Measurements from ENCODE around the gene STARD9. TPM values are rescaled to one million over a fixed set of nuclear protein-coding genes. Genes with fewer than 3 reads are reported as not detected.

The STARD9 gene
- total RNA-seq, 2 donors from 2014 or later = 19.0 to 20.8 TPM

GRCh38 chr15:42681119-42681518 is 105.7 kb downstream of the STARD9 start:
- intact Hi-C loops (cut with DNase I) = no loop called here
- DNase-seq (ENCODE audit: low spot score) = no peak

- DNase-seq (ENCODE audit: low spot score) = no peak
- intact Hi-C loops (cut with DNase I) = no loop called here
These were observed 110.9 kb downstream of the STARD9 start for GRCh38 chr15:42686281-42686680.

GRCh38 chr15:42687740-42688139 is 112.3 kb downstream of the STARD9 start:
- DNase-seq (ENCODE audit: low spot score) = no peak
- intact Hi-C loops (cut with DNase I) = no loop called here

GRCh38 chr15:42688301-42688700 is 112.9 kb downstream of the STARD9 start:
- no peak for DNase-seq (ENCODE audit: low spot score)
- intact Hi-C loops (cut with DNase I) = no loop called here

GRCh38 chr15:42691308-42691707 is 115.9 kb downstream of the STARD9 start:
- no peak for DNase-seq (ENCODE audit: low spot score)
- intact Hi-C loops (cut with DNase I) = no loop called here

GRCh38 chr15:42691770-42692169 is 116.4 kb downstream of the STARD9 start:
- DNase-seq (ENCODE audit: low spot score) = no peak
- intact Hi-C loops (cut with DNase I) = no loop called here

GRCh38 chr15:42692536-42692935 is 117.1 kb downstream of the STARD9 start:
- DNase-seq (ENCODE audit: low spot score) = no peak
- intact Hi-C loops (cut with DNase I) = no loop called here

- intact Hi-C loops (cut with DNase I) = no loop called here
- DNase-seq (ENCODE audit: low spot score) = no peak
These were observed 117.6 kb downstream of the STARD9 start for GRCh38 chr15:42692997-42693396.

GRCh38 chr15:42693496-42693895 is 118.1 kb downstream of the STARD9 start:
- DNase-seq (ENCODE audit: low spot score) = no peak
- intact Hi-C loops (cut with DNase I) = no loop called here

- no peak for DNase-seq (ENCODE audit: low spot score)
- intact Hi-C loops (cut with DNase I) = no loop called here
These were observed 118.5 kb downstream of the STARD9 start for GRCh38 chr15:42693942-42694341.

- no peak for DNase-seq (ENCODE audit: low spot score)
- intact Hi-C loops (cut with DNase I) = no loop called here
These were observed 119.0 kb downstream of the STARD9 start for GRCh38 chr15:42694398-42694797.

GRCh38 chr15:42695527-42696071 is 120.2 kb downstream of the STARD9 start:
- intact Hi-C loops (cut with DNase I) = no loop called here
- no peak for DNase-seq (ENCODE audit: low spot score)

GRCh38 chr15:42696626-42697025 is 121.2 kb downstream of the STARD9 start:
- intact Hi-C loops (cut with DNase I) = no loop called here
- DNase-seq (ENCODE audit: low spot score) = no peak

- DNase-seq (ENCODE audit: low spot score) = no peak
- intact Hi-C loops (cut with DNase I) = no loop called here
These were observed 129.1 kb downstream of the STARD9 start for GRCh38 chr15:42704492-42704926.

GRCh38 chr15:42705336-42705735 is 129.9 kb downstream of the STARD9 start:
- DNase-seq (ENCODE audit: low spot score) = no peak
- intact Hi-C loops (cut with DNase I) = loop anchor here (5.0 kb wide), 1 partner anchor 222 kb away; no protein-coding TSS in a partner anchor

GRCh38 chr15:42707068-42707467 is 131.7 kb downstream of the STARD9 start:
- no peak for DNase-seq (ENCODE audit: low spot score)
- intact Hi-C loops (cut with DNase I) = loop anchor here (5.0 kb wide), 1 partner anchor 220 kb away; no protein-coding TSS in a partner anchor

- DNase-seq (ENCODE audit: low spot score) = no peak
- intact Hi-C loops (cut with DNase I) = loop anchor here (5.0 kb wide), 1 partner anchor 219 kb away; no protein-coding TSS in a partner anchor
These were observed 132.6 kb downstream of the STARD9 start for GRCh38 chr15:42707873-42708544.

GRCh38 chr15:42710662-42711061 is 135.3 kb downstream of the STARD9 start:
- no peak for DNase-seq (ENCODE audit: low spot score)
- intact Hi-C loops (cut with DNase I) = no loop called here

GRCh38 chr15:42711746-42712145 is 136.3 kb downstream of the STARD9 start:
- intact Hi-C loops (cut with DNase I) = no loop called here
- DNase-seq (ENCODE audit: low spot score) = no peak

GRCh38 chr15:42712584-42712983 is 137.2 kb downstream of the STARD9 start:
- intact Hi-C loops (cut with DNase I) = no loop called here
- no peak for DNase-seq (ENCODE audit: low spot score)

- DNase-seq (ENCODE audit: low spot score) = no peak
These were observed 140.7 kb downstream of the STARD9 start for GRCh38 chr15:42716125-42716524.

More at GRCh38 chr15:42716125-42716524, 140.7 kb downstream of the STARD9 start:
- intact Hi-C loops (cut with DNase I) = no loop called here

Measured in posterior vena cava (tissue), 2 donors.